Mammary epithelial cell (primary cell): ENCODE results near the gene CD2BP2.

ENCODE experiments used
- EZH2 ChIP-seq: IDR thresholded peaks from 2 replicates; pipeline ENCODE4 v1.6.1; 2012; ENCODE audit warnings: low read length, inconsistent platforms, borderline replicate concordance
- TF ChIP-seq, protein P1 (sequence below), 2 donors: IDR thresholded peaks in 1 of 2; conservative IDR thresholded peaks in 1 of 2; 2 replicates each; pipeline ENCODE4 v1.5.1; 2011 to 2012; ENCODE audit warnings: inconsistent platforms in 2 of 2, low read length in 2 of 2, mild to moderate bottlenecking in 2 of 2, control low read depth in 1 of 2, low read depth in 1 of 2; ENCODE audit not compliant: insufficient read depth in 1 of 2; ENCODE audit errors: extremely low read depth in 1 of 2

DNA sequence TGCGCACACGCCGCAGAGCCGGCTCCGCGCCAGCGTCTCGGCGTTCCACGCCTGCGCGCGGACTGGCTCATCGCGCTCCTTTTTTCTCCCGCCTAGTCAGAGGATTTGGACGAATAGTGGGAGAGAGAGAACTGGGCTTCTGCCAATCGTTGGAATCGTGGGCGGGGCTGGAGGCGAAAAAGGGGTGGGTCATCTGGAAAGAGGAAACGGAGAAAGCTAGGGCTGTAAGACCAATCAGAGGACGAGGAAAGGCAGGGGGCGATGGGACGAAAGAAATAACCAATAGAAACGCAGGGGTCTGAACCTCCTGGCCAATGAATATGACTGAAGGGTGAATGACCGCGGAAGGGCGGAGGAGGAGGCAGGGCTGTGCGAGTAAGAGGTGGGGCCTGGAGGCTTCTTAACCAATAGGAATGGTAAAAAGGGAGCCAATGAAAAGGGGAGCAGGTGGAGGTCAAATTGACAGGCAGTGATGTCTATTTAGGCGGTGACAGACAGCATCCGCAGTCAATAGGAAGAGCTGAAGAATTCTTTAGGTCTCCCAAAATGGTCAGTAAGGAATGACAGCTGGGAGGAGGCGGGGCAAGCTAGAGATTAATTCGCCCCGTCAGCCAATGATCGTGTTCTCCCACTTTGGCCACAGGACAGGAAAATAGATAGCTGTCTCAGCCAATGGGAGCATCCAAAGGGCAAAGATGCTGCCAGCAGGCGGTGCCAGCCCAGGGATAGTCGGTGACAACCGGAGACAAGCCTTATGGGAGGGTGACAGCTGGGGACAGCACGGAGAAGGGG, 15.5 kb upstream of the CD2BP2 start, which contains the start of gene TBC1D10B:
- TF ChIP-seq EZH2: no peak
- TF ChIP-seq, protein P1, sequence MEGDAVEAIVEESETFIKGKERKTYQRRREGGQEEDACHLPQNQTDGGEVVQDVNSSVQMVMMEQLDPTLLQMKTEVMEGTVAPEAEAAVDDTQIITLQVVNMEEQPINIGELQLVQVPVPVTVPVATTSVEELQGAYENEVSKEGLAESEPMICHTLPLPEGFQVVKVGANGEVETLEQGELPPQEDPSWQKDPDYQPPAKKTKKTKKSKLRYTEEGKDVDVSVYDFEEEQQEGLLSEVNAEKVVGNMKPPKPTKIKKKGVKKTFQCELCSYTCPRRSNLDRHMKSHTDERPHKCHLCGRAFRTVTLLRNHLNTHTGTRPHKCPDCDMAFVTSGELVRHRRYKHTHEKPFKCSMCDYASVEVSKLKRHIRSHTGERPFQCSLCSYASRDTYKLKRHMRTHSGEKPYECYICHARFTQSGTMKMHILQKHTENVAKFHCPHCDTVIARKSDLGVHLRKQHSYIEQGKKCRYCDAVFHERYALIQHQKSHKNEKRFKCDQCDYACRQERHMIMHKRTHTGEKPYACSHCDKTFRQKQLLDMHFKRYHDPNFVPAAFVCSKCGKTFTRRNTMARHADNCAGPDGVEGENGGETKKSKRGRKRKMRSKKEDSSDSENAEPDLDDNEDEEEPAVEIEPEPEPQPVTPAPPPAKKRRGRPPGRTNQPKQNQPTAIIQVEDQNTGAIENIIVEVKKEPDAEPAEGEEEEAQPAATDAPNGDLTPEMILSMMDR (conservative IDR thresholded peaks at IDR 0.05 in 1 of 2, IDR thresholded peaks at IDR 0.05 in 1 of 2; ENCODE audit: extremely low read depth in 1 of 2, insufficient read depth in 1 of 2, low read depth in 1 of 2, low read length in 2 of 2): peak in 1 of 2 donors; percentile 36
